AG09319 (cell line): Measurements from ENCODE around the gene LPP.
"Not testable (repeated sequence)": the region's sequence is repeated elsewhere in the genome, so short reads cannot be mapped to it uniquely, and the experiment has no call there.

Experiments
- DNase-seq: peaks from one replicate; pipeline ENCODE4 v3.0.0-alpha.2; 2010; ENCODE audit warnings: low read depth; ENCODE audit errors: extremely low read depth
- TF ChIP-seq, protein P1 (sequence below): IDR thresholded peaks from 2 replicates; pipeline ENCODE4 v1.5.1; 2011; ENCODE audit warnings: low read depth, mild to moderate bottlenecking, inconsistent platforms, low read length, moderate library complexity

LPP gene

DNA sequence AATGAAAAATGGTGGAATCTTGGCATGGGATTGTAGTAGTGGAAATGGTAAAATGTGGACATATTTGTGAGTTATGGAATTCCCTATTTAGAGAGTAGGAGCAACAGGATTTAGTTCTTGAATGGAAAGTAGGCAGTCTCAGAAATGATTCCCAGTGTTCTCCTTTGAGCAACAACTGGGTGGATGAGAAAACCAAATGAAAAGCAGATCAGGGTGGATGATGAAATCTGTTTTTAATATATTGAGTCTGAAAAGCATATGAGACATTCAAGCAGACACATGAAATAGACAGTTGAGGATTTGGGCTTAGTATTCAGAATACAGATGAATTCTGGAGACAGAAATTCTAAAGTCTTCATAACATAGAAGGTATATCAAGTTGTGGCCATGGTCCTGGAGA, 451.3 kb downstream of the LPP start:
- TF ChIP-seq, protein P1, sequence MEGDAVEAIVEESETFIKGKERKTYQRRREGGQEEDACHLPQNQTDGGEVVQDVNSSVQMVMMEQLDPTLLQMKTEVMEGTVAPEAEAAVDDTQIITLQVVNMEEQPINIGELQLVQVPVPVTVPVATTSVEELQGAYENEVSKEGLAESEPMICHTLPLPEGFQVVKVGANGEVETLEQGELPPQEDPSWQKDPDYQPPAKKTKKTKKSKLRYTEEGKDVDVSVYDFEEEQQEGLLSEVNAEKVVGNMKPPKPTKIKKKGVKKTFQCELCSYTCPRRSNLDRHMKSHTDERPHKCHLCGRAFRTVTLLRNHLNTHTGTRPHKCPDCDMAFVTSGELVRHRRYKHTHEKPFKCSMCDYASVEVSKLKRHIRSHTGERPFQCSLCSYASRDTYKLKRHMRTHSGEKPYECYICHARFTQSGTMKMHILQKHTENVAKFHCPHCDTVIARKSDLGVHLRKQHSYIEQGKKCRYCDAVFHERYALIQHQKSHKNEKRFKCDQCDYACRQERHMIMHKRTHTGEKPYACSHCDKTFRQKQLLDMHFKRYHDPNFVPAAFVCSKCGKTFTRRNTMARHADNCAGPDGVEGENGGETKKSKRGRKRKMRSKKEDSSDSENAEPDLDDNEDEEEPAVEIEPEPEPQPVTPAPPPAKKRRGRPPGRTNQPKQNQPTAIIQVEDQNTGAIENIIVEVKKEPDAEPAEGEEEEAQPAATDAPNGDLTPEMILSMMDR = no peak

DNA sequence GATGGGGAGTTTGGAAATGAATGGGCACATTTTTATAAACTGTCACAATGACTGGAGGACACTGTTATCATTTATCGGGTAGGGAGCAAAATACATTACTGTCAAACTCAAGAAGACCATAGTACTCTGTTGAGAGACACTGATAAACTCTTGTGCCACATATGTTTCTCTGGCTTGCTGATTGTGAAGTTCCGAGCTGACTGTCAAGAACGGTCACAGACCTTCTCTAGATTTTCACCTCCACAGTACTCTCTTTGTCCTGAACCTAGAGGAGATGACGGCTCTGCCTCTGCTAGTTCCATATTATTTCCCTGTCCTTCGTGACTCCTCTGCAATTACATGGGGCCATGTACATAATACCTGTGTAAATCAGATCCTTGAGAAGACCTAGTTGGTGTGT, 451.9 kb downstream of the LPP start:
- no peak for DNase-seq
- TF ChIP-seq, protein P1 = no peak

More for the DNA sequence above, 451.3 kb downstream of the LPP start:
- peak; percentile 28 for DNase-seq

DNA sequence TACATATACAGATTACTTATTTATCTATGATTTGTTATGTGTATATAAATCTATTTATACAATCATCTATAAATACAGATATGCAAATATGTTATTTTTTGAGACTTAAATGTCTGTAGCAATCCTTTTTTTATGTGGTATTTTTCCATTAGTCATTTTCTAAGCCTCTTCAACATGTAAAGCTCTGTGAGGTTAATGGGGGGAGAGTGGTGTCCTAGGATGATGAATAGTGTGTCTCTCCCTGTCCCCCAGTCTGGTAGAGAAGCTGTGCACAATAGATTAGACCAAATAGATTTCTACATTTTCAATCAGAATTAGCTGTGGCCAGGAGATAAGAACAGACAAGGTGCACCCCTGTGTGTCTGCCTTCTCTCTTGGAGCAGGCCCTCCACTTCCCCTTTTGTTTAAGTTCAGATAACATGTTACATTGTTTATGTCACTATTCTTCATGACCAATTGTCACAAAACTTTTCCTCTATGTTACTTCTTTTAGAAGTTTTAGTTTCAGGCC, 453.9 kb downstream of the LPP start:
- TF ChIP-seq, protein P1 = no peak
- DNase-seq = no peak

DNA sequence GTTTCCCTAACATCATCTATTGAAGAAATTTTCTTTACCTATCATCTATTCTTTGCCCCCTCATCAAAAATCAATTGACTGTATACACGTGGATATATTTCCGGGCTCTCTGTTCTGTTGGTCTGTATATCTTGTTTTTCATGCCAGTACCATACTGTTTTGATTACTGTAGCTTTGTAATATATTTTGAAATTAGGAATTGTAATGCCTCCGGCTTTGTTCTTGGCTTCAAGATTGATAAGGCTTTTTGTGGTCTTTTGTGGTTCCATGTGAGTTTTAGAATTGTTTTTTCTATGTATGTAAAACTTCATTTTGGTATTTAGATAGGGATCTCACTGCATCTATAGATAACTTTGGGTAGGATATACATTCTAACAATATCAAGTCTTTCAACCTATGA, 454.4 kb downstream of the LPP start:
- DNase-seq = no peak
- TF ChIP-seq, protein P1 = no peak

DNA sequence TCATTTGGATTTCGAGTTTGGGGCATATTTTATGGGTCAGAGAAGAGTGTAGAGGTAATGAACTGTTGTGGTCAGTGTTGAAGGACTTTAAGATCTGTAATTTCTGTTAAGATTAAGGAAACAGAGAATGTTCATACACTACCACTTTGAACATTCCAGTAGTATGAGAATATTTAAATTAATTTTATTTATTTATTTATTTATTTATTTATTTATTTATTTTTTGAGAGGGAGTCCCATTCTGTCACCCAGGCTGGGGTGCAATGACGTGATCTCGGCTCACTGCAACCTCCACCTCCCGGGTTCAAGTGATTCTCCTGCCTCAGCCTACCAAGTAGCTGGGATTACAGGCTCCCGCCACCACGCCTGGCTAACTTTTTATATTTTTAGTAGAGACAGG, 459.8 kb downstream of the LPP start:
- not testable (repeated sequence) for DNase-seq

DNA sequence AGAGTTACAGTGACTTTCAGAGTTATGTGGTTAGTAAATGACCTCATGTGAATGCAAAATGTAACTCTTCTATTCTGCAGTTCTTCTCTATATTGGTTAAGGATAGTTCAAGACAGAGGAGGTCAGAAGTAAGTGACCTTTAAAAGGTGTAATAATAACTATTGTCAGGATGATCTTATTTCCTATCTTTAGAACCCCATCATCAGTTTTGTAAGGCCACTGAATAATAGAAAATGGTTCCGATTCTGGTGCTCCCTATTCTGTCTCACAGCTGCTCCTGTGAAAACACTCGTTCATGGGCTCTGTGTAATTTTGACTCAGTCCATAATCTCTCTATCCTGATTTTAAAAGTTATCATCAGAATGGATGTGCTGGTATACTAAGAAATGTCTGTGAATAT, 463.3 kb downstream of the LPP start:
- TF ChIP-seq, protein P1 = no peak
- no peak for DNase-seq

DNA sequence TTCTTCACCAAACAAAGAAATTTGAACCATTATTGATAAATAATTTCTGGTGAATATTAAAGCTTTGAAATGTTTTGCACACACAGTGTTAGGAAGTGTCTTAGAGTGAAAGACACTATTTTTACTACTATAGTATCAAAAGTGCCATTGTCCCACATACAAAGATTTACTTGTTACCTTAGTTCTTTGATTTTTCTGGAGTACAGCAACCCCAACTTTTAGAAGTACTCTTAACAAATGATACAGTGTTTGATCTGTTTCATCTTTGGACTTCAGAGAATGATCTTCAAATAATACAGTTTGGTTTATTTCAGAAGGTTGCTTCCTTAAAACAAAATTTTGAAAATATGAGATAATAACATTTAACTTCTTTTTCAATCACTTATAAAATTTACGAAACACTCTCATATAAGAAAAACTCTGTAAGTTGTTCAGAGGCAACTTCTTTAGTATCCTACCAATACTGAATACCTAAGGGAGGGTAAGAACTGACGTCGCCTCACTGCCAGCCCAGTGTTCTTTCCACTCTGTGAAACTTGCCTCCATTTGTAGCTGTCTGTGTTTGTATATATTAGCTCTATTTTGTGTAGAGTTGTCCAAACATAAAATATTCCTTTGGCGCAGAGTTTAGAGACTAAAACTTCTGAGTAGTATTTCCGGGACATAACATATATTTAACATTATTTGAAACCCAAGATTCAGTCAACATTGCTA, 464.2 kb downstream of the LPP start:
- DNase-seq = no peak
- TF ChIP-seq, protein P1 = no peak

DNA sequence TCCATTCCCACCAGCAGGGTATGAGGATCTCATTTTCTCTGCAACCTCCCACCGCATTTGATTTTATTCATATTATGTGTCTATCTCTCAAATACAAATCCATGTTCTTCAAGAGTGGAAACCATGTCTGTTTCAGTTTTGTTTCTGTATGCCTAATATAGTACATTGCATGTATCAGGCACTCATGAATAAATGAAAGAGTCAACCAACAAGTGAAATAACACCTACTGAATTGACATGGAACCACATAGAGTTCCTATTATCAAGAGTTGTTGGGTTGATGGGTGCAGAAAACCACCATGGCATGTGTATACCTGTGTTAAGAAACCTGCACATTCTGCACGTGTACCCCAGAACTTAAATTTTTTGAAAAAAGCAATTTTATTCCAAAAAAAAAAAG, 466.8 kb downstream of the LPP start:
- DNase-seq = no peak
- TF ChIP-seq, protein P1 = no peak
